ENCODE data around the gene FNDC10.

The FNDC10 gene

DNA sequence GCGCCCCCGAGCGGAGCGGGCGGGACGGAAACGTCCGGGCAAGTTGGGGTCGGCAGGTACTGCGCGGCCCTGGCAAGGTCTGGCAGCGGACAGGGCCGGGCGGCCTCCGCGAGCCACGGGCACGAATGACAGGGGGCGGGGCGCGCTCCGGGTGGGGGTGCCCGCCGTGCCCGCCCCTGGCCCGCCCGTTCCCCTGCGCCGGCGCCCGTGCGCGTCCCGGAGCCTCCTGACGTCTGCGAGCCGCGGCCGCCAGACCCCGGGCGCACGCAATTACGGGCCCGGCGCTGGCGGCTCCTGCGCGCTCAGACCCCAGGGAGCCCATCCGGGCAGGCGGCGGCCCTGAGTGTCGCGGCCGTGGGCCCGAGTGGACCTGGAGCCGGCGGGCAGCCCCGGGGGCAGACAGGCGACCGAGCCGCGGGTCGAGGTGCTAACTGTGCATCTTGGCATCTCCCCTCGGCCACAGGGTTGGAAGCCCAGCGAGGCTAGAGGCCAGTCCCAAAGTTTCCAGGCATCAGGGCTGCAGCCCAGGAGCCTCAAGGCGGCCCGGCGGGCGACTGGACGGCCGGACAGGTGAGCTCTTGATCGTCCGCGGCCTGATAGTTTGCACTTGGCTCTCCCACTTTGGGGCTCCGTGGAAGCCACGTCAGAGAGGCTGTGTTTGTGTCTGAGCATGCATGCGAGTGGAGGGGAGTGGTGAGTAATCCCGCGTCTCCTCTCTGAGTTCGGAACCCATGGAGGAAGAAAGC, 16.3 kb upstream of the FNDC10 start:
- Histone ChIP-seq H3K36me3 (ENCODE audit: insufficient read depth, insufficient read length, low read length) (peaks cover 22% of the 10 kb centered on the region), H3K27me3 (ENCODE audit: insufficient read depth, insufficient read length) (peaks cover 7% of the 10 kb centered on the region), H3K9me3 (ENCODE audit: insufficient read depth, low read length) (no peaks in the 10 kb centered on the region), H3K4me1 (ENCODE audit: insufficient read depth, insufficient read length) (peaks cover 18% of the 10 kb centered on the region), H3K9ac (ENCODE audit: insufficient read length, low read depth) (peak overlapping the region; percentile 99), H3K4me3 (ENCODE audit: insufficient read length, low read depth) (peak overlapping the region; percentile 95)
- TF ChIP-seq SUZ12 (IDR thresholded peaks at IDR 0.05; ENCODE audit: extremely low read depth, insufficient read depth, insufficient read length) (no peak), YY1 (IDR thresholded peaks at IDR 0.05; ENCODE audit: insufficient read depth, insufficient read length) (no peak), ZNF274 (IDR thresholded peaks at IDR 0.05; ENCODE audit: low read depth, low read length) (no peak)
- DNase-seq (ENCODE audit: low read depth, low spot score): no peak

DNA sequence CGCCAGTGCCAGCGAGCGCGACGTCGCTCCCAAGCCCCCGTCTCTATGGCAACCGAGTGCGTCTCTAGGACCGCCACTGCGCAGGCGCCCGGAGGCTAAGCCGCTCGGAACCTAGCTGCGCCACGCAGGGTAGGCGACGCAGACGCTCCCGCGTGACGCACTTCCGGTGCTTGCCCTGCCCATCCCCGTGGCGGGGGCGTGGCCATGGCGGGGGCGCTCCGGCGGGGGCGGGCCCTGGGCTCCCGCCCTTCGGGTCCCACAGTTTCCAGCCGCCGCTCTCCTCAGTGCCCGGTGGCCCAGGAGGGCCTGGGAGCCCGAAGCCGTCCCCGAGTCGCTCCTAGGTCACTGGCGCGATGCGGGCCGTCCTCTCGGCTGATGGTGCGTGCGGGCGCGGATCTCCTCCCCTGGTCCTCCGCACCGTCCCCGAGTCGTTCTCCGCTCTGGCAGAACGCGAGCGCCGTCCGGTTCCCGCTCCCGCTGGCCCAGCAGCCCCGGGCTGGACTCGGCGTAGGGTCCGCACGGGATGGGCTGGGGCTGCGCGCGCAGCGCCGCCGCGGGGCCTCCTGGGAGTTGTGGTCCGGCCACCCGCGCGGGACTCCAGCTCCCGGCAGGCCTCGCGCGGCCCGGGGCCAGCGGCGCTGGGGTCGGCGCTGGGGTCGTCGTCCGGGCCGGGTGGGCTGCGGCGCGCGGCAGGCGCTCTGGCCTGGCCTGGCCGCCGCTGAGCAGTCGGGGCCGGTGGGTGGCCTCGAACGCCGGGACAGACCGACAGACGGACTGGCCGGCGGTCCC, 15.5 kb upstream of the FNDC10 start, which contains the start of gene MIB2:
TSS of gene MIB2 (plus strand) at position 245 of the 789 bp plus-strand sequence. CDS start 7,953 bp downstream, outside the sequence.
- Histone ChIP-seq H3K36me3 (ENCODE audit: insufficient read depth, insufficient read length, low read length) (peaks cover 22% of the 10 kb centered on the region), H3K9me3 (ENCODE audit: insufficient read depth, low read length) (no peaks in the 10 kb centered on the region), H3K27me3 (ENCODE audit: insufficient read depth, insufficient read length) (peaks cover 7% of the 10 kb centered on the region), H3K4me1 (ENCODE audit: insufficient read depth, insufficient read length) (peaks cover 13% of the 10 kb centered on the region), H3K4me3 (ENCODE audit: insufficient read length, low read depth) (peak within 1 kb of the TSS; percentile 95), H3K9ac (ENCODE audit: insufficient read length, low read depth) (peak within 1 kb of the TSS; percentile 99)
- no peak for TF ChIP-seq YY1 (IDR thresholded peaks at IDR 0.05; ENCODE audit: insufficient read depth, insufficient read length)
- no peak for TF ChIP-seq SUZ12 (IDR thresholded peaks at IDR 0.05; ENCODE audit: extremely low read depth, insufficient read depth, insufficient read length)
- TF ChIP-seq ZNF274 (IDR thresholded peaks at IDR 0.05; ENCODE audit: low read depth, low read length): no peak
- peak; percentile 90 for DNase-seq (ENCODE audit: low read depth, low spot score)

DNA sequence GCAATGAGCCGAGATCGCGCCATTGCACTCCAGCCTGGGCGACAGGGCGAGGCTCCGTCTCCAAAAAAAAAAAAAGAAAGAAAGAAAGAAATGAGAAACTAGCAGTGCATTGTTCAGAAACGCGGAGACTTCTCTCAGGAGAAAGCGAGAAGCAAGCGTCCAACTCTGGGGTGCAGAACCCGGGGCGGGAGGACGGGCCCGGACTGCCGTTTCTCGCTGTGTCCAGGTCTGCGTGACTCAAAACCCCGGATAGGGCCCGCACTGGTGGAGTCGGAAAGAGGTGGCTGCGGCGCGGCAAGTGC, 15.0 kb upstream of the FNDC10 start:
- Histone ChIP-seq H3K36me3 (ENCODE audit: insufficient read depth, insufficient read length, low read length) (peaks cover 22% of the 10 kb centered on the region), H3K9ac (ENCODE audit: insufficient read length, low read depth) (peak overlapping the region; percentile 85), H3K27me3 (ENCODE audit: insufficient read depth, insufficient read length) (peaks cover 7% of the 10 kb centered on the region), H3K4me3 (ENCODE audit: insufficient read length, low read depth) (peak overlapping the region; percentile 95), H3K4me1 (ENCODE audit: insufficient read depth, insufficient read length) (peaks cover 10% of the 10 kb centered on the region), H3K9me3 (ENCODE audit: insufficient read depth, low read length) (no peaks in the 10 kb centered on the region)
- TF ChIP-seq SUZ12 (IDR thresholded peaks at IDR 0.05; ENCODE audit: extremely low read depth, insufficient read depth, insufficient read length) (no peak), ZNF274 (IDR thresholded peaks at IDR 0.05; ENCODE audit: low read depth, low read length) (no peak), YY1 (IDR thresholded peaks at IDR 0.05; ENCODE audit: insufficient read depth, insufficient read length) (no peak)
- DNase-seq (ENCODE audit: low read depth, low spot score): no peak

DNA sequence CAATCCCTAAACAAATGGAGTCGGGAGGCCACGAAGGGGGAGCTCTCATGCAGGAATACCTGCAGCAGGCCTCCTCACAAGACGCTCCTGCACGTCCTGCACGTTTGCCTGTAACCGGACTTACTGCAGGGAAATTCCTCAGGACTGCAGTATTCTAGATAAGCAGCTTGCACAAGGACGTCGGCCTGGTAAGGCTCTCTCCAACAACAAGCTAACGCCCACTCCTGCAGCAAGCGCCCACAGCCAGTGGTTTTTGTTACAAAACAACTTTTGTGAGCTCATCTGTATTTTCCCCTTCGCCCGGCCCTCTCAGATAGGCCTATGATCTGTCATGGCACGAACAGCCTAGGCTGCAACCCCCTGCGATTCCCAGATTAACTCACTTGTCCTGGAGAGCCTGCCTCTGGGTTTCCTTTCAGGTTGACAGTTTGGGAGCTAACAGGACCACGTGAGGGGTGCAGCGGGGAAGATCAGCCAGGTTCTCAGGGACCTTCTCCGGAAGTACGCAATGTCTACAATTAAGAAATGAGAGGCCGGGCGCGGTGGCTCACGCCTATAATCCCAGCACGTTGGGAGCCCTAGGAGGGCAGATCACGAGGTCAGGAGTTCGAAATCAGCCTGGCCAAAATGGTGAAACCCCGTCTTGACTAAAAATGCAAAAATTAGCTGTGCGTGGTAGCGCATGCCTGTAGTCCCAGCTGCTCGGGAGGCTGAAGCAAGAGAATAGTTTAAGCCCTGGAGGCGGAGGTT, 14.4 kb upstream of the FNDC10 start:
- Histone ChIP-seq H3K9me3 (ENCODE audit: insufficient read depth, low read length) (no peaks in the 10 kb centered on the region), H3K4me3 (ENCODE audit: insufficient read length, low read depth) (peak overlapping the region; percentile 95), H3K27me3 (ENCODE audit: insufficient read depth, insufficient read length) (peaks cover 7% of the 10 kb centered on the region), H3K36me3 (ENCODE audit: insufficient read depth, insufficient read length, low read length) (peaks cover 22% of the 10 kb centered on the region), H3K4me1 (ENCODE audit: insufficient read depth, insufficient read length) (peaks cover 9% of the 10 kb centered on the region), H3K9ac (ENCODE audit: insufficient read length, low read depth) (peak overlapping the region; percentile 85)
- no peak for DNase-seq (ENCODE audit: low read depth, low spot score)
- TF ChIP-seq ZNF274 (IDR thresholded peaks at IDR 0.05; ENCODE audit: low read depth, low read length) (no peak), YY1 (IDR thresholded peaks at IDR 0.05; ENCODE audit: insufficient read depth, insufficient read length) (no peak), SUZ12 (IDR thresholded peaks at IDR 0.05; ENCODE audit: extremely low read depth, insufficient read depth, insufficient read length) (no peak)

DNA sequence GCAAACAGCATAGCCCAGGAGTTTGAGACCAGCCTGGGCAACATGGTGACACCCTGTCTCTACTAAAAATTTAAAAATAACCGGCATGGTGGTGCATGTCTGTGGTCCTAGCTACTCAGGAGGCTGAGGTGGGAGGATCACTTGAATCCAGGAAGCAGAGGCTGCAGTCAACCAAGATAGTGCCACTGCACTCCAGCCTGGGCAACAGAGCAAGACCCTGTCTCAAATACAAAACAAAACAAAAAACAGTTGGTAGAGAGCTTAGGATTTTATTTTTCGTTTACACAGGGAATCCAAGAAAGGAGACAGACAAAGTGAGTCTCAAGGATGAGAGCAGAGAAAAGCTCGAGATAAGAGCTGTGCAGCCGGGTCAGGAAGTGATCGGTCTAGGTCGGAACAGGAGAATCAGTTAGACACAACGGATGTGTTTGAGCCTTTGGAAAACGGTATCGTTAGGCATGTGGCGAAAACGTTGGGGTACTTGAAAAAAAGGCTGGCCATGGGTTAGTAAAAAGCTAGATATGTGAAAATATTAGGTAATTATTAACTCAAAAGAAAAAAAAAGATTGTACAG, 13.7 kb upstream of the FNDC10 start:
- no peak overlapping the region for H3K4me3 ChIP-seq (ENCODE audit: insufficient read length, low read depth)
- peaks cover 9% of the 10 kb centered on the region for H3K4me1 ChIP-seq (ENCODE audit: insufficient read depth, insufficient read length)
- TF ChIP-seq SUZ12 (IDR thresholded peaks at IDR 0.05; ENCODE audit: extremely low read depth, insufficient read depth, insufficient read length): no peak
- TF ChIP-seq YY1 (IDR thresholded peaks at IDR 0.05; ENCODE audit: insufficient read depth, insufficient read length): no peak
- TF ChIP-seq ZNF274 (IDR thresholded peaks at IDR 0.05; ENCODE audit: low read depth, low read length): no peak
- no peaks in the 10 kb centered on the region for H3K9me3 ChIP-seq (ENCODE audit: insufficient read depth, low read length)
- DNase-seq (ENCODE audit: low read depth, low spot score): no peak
- no peak overlapping the region for H3K9ac ChIP-seq (ENCODE audit: insufficient read length, low read depth)
- H3K36me3 ChIP-seq (ENCODE audit: insufficient read depth, insufficient read length, low read length): peaks cover 21% of the 10 kb centered on the region
- peaks cover 7% of the 10 kb centered on the region for H3K27me3 ChIP-seq (ENCODE audit: insufficient read depth, insufficient read length)

DNA sequence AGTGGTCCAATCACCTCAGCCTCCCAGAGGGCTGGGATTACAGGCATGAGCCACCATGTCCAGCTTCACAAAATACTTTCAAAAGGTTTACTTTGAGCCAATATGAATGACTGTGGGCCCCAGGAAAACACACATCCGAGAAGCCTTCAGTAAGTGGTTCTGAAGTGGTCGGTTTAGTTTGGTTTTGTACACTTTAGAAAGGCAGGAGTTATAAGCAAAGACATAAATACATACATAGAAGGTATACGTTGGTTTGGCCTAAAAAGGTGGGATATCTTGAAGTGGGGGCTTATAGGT, 12.1 kb upstream of the FNDC10 start:
- no peak overlapping the region for H3K9ac ChIP-seq (ENCODE audit: insufficient read length, low read depth)
- TF ChIP-seq SUZ12 (IDR thresholded peaks at IDR 0.05; ENCODE audit: extremely low read depth, insufficient read depth, insufficient read length) (no peak), ZNF274 (IDR thresholded peaks at IDR 0.05; ENCODE audit: low read depth, low read length) (no peak), YY1 (IDR thresholded peaks at IDR 0.05; ENCODE audit: insufficient read depth, insufficient read length) (no peak)
- H3K27me3 ChIP-seq (ENCODE audit: insufficient read depth, insufficient read length): peaks cover 7% of the 10 kb centered on the region
- H3K9me3 ChIP-seq (ENCODE audit: insufficient read depth, low read length): no peaks in the 10 kb centered on the region
- peaks cover 7% of the 10 kb centered on the region for H3K36me3 ChIP-seq (ENCODE audit: insufficient read depth, insufficient read length, low read length)
- H3K4me3 ChIP-seq (ENCODE audit: insufficient read length, low read depth): no peak overlapping the region
- peaks cover 9% of the 10 kb centered on the region for H3K4me1 ChIP-seq (ENCODE audit: insufficient read depth, insufficient read length)
- no peak for DNase-seq (ENCODE audit: low read depth, low spot score)
